ENCODE measurements around the gene GNAT2.

DNA sequence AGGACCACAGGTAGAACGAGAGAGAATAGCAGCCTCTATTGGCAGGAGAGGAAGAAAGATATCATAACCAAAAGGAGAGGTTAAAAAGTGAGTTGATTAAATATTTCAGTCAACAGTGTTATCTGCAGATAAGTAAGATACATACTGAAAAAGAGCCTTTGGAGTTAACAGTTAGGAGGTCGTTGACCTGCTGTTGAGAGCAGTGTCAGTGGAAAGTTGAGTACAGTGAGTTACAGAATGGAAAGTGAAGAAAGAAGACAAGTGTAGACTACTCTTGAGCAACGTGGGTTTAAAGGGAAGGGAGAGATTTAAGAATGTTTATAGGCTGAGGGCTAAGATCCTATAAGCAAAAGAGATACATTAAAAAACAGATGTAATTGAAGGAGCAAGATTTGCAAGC lies 30.2 kb downstream of the GNAT2 start:
- no peak for TF ChIP-seq EZH2 (IDR thresholded peaks at IDR 0.05; ENCODE audit: insufficient read depth, low read length)
- TF ChIP-seq, protein P1, sequence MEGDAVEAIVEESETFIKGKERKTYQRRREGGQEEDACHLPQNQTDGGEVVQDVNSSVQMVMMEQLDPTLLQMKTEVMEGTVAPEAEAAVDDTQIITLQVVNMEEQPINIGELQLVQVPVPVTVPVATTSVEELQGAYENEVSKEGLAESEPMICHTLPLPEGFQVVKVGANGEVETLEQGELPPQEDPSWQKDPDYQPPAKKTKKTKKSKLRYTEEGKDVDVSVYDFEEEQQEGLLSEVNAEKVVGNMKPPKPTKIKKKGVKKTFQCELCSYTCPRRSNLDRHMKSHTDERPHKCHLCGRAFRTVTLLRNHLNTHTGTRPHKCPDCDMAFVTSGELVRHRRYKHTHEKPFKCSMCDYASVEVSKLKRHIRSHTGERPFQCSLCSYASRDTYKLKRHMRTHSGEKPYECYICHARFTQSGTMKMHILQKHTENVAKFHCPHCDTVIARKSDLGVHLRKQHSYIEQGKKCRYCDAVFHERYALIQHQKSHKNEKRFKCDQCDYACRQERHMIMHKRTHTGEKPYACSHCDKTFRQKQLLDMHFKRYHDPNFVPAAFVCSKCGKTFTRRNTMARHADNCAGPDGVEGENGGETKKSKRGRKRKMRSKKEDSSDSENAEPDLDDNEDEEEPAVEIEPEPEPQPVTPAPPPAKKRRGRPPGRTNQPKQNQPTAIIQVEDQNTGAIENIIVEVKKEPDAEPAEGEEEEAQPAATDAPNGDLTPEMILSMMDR (IDR thresholded peaks at IDR 0.05; ENCODE audit: insufficient read depth, low read depth, low read length), result no peak

Data from astrocyte (in vitro differentiated cells and primary cell).